DND-41 (cell line): Measurements from ENCODE around the gene DYRK1A.

ENCODE experiments used
- ATAC-seq: fragments of 200-7000 bp; cut with Tn5 transposase; 3 replicates; pipeline ENCODE4 v1.9.1; 2021; ENCODE audit warnings: low read depth; ENCODE audit not compliant: insufficient read depth
- DNase-seq: peaks from one replicate; pipeline ENCODE4 v3.0.0-alpha.2; 2020
- H2AFZ ChIP-seq: 2 replicates; pipeline ENCODE4 v1.6.0; 2012; ENCODE audit warnings: low read depth, low read length
- H3K27ac ChIP-seq: 2 replicates; pipeline ENCODE4 v1.5.1; 2012; ENCODE audit warnings: low read length, inconsistent platforms
- H3K27me3 ChIP-seq: fragments of 200-600 bp; sonication (generic); 2 replicates; pipeline ENCODE4 v1.6.0; 2012; ENCODE audit warnings: low read length, mild to moderate bottlenecking, inconsistent platforms; ENCODE audit not compliant: insufficient read depth, poor library complexity
- H3K36me3 ChIP-seq: 2 replicates; pipeline ENCODE4 v1.5.1; 2012; ENCODE audit warnings: low read length, inconsistent platforms; ENCODE audit not compliant: insufficient read depth
- H3K4me1 ChIP-seq: 2 replicates; pipeline ENCODE4 v1.5.1; 2012; ENCODE audit warnings: mild to moderate bottlenecking, low read length; ENCODE audit not compliant: insufficient read depth
- H3K4me2 ChIP-seq: 2 replicates; pipeline ENCODE4 v1.6.0; 2012; ENCODE audit warnings: mild to moderate bottlenecking, moderate library complexity, low read length, inconsistent platforms; ENCODE audit not compliant: insufficient read depth
- H3K4me3 ChIP-seq, 2 experiments: fragments of 200-600 bp in 1 of 2; shearing (Covaris generic) in 1 of 2; 2 replicates each; pipeline ENCODE4 v1.5.1; 2012 to 2016; ENCODE audit warnings: inconsistent platforms in 2 of 2, low read length in 2 of 2, mild to moderate bottlenecking in 2 of 2, low read depth in 1 of 2, moderate library complexity in 1 of 2
- H3K79me2 ChIP-seq: 2 replicates; pipeline ENCODE4 v1.6.0; 2012; ENCODE audit warnings: low read length, inconsistent platforms; ENCODE audit not compliant: insufficient read depth
- H3K9ac ChIP-seq: 2 replicates; pipeline ENCODE4 v1.6.0; 2012; ENCODE audit warnings: low read depth, mild to moderate bottlenecking, inconsistent platforms, low read length, moderate library complexity
- H3K9me3 ChIP-seq: 2 replicates; pipeline ENCODE4 v1.5.1; 2012; ENCODE audit warnings: low read length, moderate library complexity, mild to moderate bottlenecking, inconsistent platforms; ENCODE audit not compliant: insufficient read depth, severe bottlenecking
- H4K20me1 ChIP-seq: 2 replicates; pipeline ENCODE4 v1.6.0; 2012; ENCODE audit warnings: low read length; ENCODE audit not compliant: insufficient read depth
- CTCF ChIP-seq: IDR thresholded peaks from 2 replicates; pipeline ENCODE4 v1.5.1; 2012; ENCODE audit warnings: borderline replicate concordance, low read length, moderate library complexity, mild to moderate bottlenecking; ENCODE audit not compliant: poor library complexity, severe bottlenecking; ENCODE audit errors: extremely low read depth
- EZH2 ChIP-seq: IDR thresholded peaks from 3 replicates; pipeline ENCODE4 v1.6.1; 2012; ENCODE audit warnings: borderline replicate concordance, low read depth, mild to moderate bottlenecking, moderate library complexity, low read length, inconsistent platforms; ENCODE audit not compliant: severe bottlenecking

DYRK1A gene

GRCh38 chr21:37563641-37564340 is 197.2 kb downstream of the DYRK1A start:
- Histone ChIP-seq H3K27ac (peak overlapping the region; percentile 82), H3K9ac (peak overlapping the region; percentile 66), H3K79me2 (no peaks in the 10 kb centered on the region; the same call in 1 of the 2 replicates), H4K20me1 (no peaks in the 10 kb centered on the region), H3K4me1 (peaks cover 32% of the 10 kb centered on the region), H3K4me3 (peak overlapping the region; percentile 33 to 78; a peak in 3 of 4 replicates), H3K27me3 (no peaks in the 10 kb centered on the region), H3K4me2 (peak overlapping the region; percentile 95), H3K36me3 (no peaks in the 10 kb centered on the region), H2AFZ (peak overlapping the region; percentile 96), H3K9me3 (no peaks in the 10 kb centered on the region)
- ATAC-seq = peak; percentile 87
- peak; percentile 92 for DNase-seq
- TF ChIP-seq EZH2 (no peak), CTCF (peak; percentile 68)

- Histone ChIP-seq H3K27ac (peak overlapping the region; percentile 82), H3K4me1 (peaks cover 32% of the 10 kb centered on the region), H3K9ac (peak overlapping the region; percentile 66), H3K4me3 (peak overlapping the region; percentile 33 to 78; a peak in 3 of 4 replicates), H3K79me2 (no peaks in the 10 kb centered on the region; the same call in 1 of the 2 replicates), H3K27me3 (no peaks in the 10 kb centered on the region), H3K9me3 (no peaks in the 10 kb centered on the region), H3K36me3 (no peaks in the 10 kb centered on the region), H2AFZ (peak overlapping the region; percentile 96), H4K20me1 (no peaks in the 10 kb centered on the region), H3K4me2 (peak overlapping the region; percentile 95)
- DNase-seq (peak; percentile 72), ATAC-seq (peak; percentile 71)
- peak; percentile 53 for TF ChIP-seq CTCF
- no peak for TF ChIP-seq EZH2
Observed at GRCh38 chr21:37564341-37564923, 197.9 kb downstream of the DYRK1A start.

GRCh38 chr21:37564924-37565529 is 198.5 kb downstream of the DYRK1A start:
- no peaks in the 10 kb centered on the region for H3K27me3 ChIP-seq
- ATAC-seq (no peak), DNase-seq (no peak)
- H4K20me1 ChIP-seq = no peaks in the 10 kb centered on the region
- H3K4me3 ChIP-seq = peak overlapping the region in 1 of 2 experiments; percentile 78; a peak in 2 of 4 replicates
- peak overlapping the region; percentile 95 for H3K4me2 ChIP-seq
- H3K79me2 ChIP-seq = no peaks in the 10 kb centered on the region; the same call in 1 of the 2 replicates
- peak overlapping the region; percentile 66 for H3K9ac ChIP-seq
- H3K4me1 ChIP-seq = peaks cover 32% of the 10 kb centered on the region
- H3K36me3 ChIP-seq = no peaks in the 10 kb centered on the region
- TF ChIP-seq EZH2 = no peak
- no peak for TF ChIP-seq CTCF
- H3K9me3 ChIP-seq = no peaks in the 10 kb centered on the region
- peak overlapping the region; percentile 96 for H2AFZ ChIP-seq
- peak overlapping the region; percentile 82; the same call in 1 of the 2 replicates for H3K27ac ChIP-seq
